HepG2 (cell line): ENCODE measurements around the gene ZNF653. TPM values are rescaled to one million over a fixed set of nuclear protein-coding genes. Genes with fewer than 3 reads are reported as not detected.

Experiments used
- CBX5 ChIP-seq: sonication (generic); formaldehyde crosslinking; IDR thresholded peaks from 2 replicates; pipeline ENCODE4 v1.4.0; 2020; ENCODE audit warnings: missing genetic modification reagents, borderline replicate concordance
- FOSL1 ChIP-seq: sonication (generic); formaldehyde crosslinking; IDR thresholded peaks from 2 replicates; pipeline ENCODE4 v1.9.0; 2021; ENCODE audit warnings: missing genetic modification reagents, borderline replicate concordance
- GLI4 ChIP-seq: sonication (generic); formaldehyde crosslinking; IDR thresholded peaks from 2 replicates; pipeline ENCODE4 v1.5.1; 2020; ENCODE audit warnings: missing genetic modification reagents, mild to moderate bottlenecking, moderate library complexity, borderline replicate concordance
- HDAC6 ChIP-seq: fragments of 200-600 bp; sonication (generic); IDR thresholded peaks from 2 replicates; pipeline ENCODE4 v1.7.0; 2017; ENCODE audit warnings: mild to moderate bottlenecking, antibody characterized with exemption, low read length, low read depth
- HOXA7 ChIP-seq: sonication (generic); formaldehyde crosslinking; IDR thresholded peaks from 2 replicates; pipeline ENCODE4 v1.8.1; 2022; ENCODE audit warnings: mild to moderate bottlenecking, missing genetic modification reagents, moderate library complexity
- KDM6A ChIP-seq: IDR thresholded peaks from 2 replicates; pipeline ENCODE4 v1.6.1; 2016; ENCODE audit warnings: low read depth
- KLF13 ChIP-seq: sonication (generic); formaldehyde crosslinking; IDR thresholded peaks from 2 replicates; pipeline ENCODE4 v1.4.0; 2020; ENCODE audit warnings: mild to moderate bottlenecking, missing genetic modification reagents
- MED1 ChIP-seq: sonication (generic); formaldehyde crosslinking; IDR thresholded peaks from 2 replicates; pipeline ENCODE4 v1.4.0; 2020; ENCODE audit warnings: missing genetic modification reagents
- SOX5 ChIP-seq: IDR thresholded peaks from 2 replicates; pipeline ENCODE4 v1.6.1; 2016; ENCODE audit warnings: borderline replicate concordance
- ZNF280D ChIP-seq: sonication (generic); formaldehyde crosslinking; IDR thresholded peaks from 2 replicates; pipeline ENCODE4 v1.5.1; 2020; ENCODE audit warnings: mild to moderate bottlenecking, missing genetic modification reagents
- ZNF329 ChIP-seq: sonication (generic); formaldehyde crosslinking; IDR thresholded peaks from 2 replicates; pipeline ENCODE4 v1.9.0; 2021; ENCODE audit warnings: low read depth, mild to moderate bottlenecking, missing genetic modification reagents
- ZNF577 ChIP-seq: sonication (generic); formaldehyde crosslinking; IDR thresholded peaks from 2 replicates; pipeline ENCODE4 v1.4.0; 2020; ENCODE audit warnings: mild to moderate bottlenecking, low read depth, missing genetic modification reagents, borderline replicate concordance
- ZNF605 ChIP-seq: sonication (generic); formaldehyde crosslinking; IDR thresholded peaks from 2 replicates; pipeline ENCODE4 v1.8.0; 2022; ENCODE audit warnings: mild to moderate bottlenecking, missing genetic modification reagents
- polyA plus RNA-seq, 8 experiments: library from polyadenylated mRNA; depleted of rRNA in 3 of 8; stranded (reverse) in 7 of 8; unstranded in 1 of 8; fragments of >200 nt; fragmentation: Illumina TruSeq in 4 of 8; extraction: Trizol in 4 of 8; gene quantifications; 2 replicates each; pipeline versions ENCODE4 v1.2.1 to v1.2.3, GENCODE V29; 2011 to 2016; ENCODE audit warnings: low read depth in 4 of 8, missing spikeins in 1 of 8, mixed read lengths in 1 of 8; ENCODE audit not compliant: insufficient read depth in 1 of 8
- total RNA-seq, 5 experiments: library from RNA; depleted of rRNA; stranded (reverse); fragments of >200 nt; fragmentation: Illumina TruSeq; extraction: Trizol; gene quantifications; 2 replicates each; pipeline ENCODE4 v1.2.3, GENCODE V29; 2016; ENCODE audit warnings: low read depth in 1 of 5
- TF ChIP-seq, protein P1 (sequence below): sonication (generic); formaldehyde crosslinking; IDR thresholded peaks from 2 replicates; pipeline ENCODE4 v1.4.0; 2020; ENCODE audit warnings: missing genetic modification reagents, mild to moderate bottlenecking, borderline replicate concordance
- TF ChIP-seq, protein P2 (sequence below): sonication (generic); formaldehyde crosslinking; IDR thresholded peaks from 2 replicates; pipeline ENCODE4 v1.4.0; 2020; ENCODE audit warnings: missing genetic modification reagents, borderline replicate concordance
- TF ChIP-seq, protein P3 (sequence below): sonication (generic); formaldehyde crosslinking; conservative IDR thresholded peaks from 2 replicates; pipeline ENCODE4 v1.8.0; 2022; ENCODE audit warnings: low read depth, missing genetic modification reagents
- TF ChIP-seq, protein P4 (sequence below): sonication (generic); formaldehyde crosslinking; IDR thresholded peaks from 2 replicates; pipeline ENCODE4 v1.4.0; 2020; ENCODE audit warnings: missing genetic modification reagents

The ZNF653 gene
- total and polyA plus RNA-seq, 2 of the 13 experiments (the other 11 are each of a cell fraction or from before 2014, with no cell fraction given) = 4.7 to 7.1 TPM

- TF ChIP-seq, protein P1, sequence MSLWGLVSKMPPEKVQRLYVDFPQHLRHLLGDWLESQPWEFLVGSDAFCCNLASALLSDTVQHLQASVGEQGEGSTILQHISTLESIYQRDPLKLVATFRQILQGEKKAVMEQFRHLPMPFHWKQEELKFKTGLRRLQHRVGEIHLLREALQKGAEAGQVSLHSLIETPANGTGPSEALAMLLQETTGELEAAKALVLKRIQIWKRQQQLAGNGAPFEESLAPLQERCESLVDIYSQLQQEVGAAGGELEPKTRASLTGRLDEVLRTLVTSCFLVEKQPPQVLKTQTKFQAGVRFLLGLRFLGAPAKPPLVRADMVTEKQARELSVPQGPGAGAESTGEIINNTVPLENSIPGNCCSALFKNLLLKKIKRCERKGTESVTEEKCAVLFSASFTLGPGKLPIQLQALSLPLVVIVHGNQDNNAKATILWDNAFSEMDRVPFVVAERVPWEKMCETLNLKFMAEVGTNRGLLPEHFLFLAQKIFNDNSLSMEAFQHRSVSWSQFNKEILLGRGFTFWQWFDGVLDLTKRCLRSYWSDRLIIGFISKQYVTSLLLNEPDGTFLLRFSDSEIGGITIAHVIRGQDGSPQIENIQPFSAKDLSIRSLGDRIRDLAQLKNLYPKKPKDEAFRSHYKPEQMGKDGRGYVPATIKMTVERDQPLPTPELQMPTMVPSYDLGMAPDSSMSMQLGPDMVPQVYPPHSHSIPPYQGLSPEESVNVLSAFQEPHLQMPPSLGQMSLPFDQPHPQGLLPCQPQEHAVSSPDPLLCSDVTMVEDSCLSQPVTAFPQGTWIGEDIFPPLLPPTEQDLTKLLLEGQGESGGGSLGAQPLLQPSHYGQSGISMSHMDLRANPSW (CRISPR knock-in tag) = peak; percentile 55; the same call in 1 of the 2 replicates
- TF ChIP-seq KLF13 (CRISPR knock-in tag) = no peak
- peak; percentile 67 for TF ChIP-seq ZNF605 (CRISPR knock-in tag)
- TF ChIP-seq SOX5 (CRISPR knock-in tag) = peak; percentile 35; the same call in 1 of the 2 replicates
- TF ChIP-seq ZNF280D (CRISPR knock-in tag) = peak; percentile 50; the same call in 1 of the 2 replicates
- no peak for TF ChIP-seq ZNF577 (CRISPR knock-in tag)
- TF ChIP-seq HOXA7 (CRISPR knock-in tag) = no peak
- TF ChIP-seq KDM6A = no peak
- TF ChIP-seq, protein P2, sequence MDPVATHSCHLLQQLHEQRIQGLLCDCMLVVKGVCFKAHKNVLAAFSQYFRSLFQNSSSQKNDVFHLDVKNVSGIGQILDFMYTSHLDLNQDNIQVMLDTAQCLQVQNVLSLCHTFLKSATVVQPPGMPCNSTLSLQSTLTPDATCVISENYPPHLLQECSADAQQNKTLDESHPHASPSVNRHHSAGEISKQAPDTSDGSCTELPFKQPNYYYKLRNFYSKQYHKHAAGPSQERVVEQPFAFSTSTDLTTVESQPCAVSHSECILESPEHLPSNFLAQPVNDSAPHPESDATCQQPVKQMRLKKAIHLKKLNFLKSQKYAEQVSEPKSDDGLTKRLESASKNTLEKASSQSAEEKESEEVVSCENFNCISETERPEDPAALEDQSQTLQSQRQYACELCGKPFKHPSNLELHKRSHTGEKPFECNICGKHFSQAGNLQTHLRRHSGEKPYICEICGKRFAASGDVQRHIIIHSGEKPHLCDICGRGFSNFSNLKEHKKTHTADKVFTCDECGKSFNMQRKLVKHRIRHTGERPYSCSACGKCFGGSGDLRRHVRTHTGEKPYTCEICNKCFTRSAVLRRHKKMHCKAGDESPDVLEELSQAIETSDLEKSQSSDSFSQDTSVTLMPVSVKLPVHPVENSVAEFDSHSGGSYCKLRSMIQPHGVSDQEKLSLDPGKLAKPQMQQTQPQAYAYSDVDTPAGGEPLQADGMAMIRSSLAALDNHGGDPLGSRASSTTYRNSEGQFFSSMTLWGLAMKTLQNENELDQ (CRISPR knock-in tag) = no peak
- TF ChIP-seq, protein P3, sequence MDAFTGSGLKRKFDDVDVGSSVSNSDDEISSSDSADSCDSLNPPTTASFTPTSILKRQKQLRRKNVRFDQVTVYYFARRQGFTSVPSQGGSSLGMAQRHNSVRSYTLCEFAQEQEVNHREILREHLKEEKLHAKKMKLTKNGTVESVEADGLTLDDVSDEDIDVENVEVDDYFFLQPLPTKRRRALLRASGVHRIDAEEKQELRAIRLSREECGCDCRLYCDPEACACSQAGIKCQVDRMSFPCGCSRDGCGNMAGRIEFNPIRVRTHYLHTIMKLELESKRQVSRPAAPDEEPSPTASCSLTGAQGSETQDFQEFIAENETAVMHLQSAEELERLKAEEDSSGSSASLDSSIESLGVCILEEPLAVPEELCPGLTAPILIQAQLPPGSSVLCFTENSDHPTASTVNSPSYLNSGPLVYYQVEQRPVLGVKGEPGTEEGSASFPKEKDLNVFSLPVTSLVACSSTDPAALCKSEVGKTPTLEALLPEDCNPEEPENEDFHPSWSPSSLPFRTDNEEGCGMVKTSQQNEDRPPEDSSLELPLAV (CRISPR knock-in tag) = no peak
- TF ChIP-seq FOSL1 = no peak
- 0 out of 2 replicates have a peak, but pooled peaks have one; percentile 42 for TF ChIP-seq CBX5 (CRISPR knock-in tag)
- no peak for TF ChIP-seq ZNF329 (CRISPR knock-in tag)
- peak; percentile 88; the same call in 1 of the 2 replicates for TF ChIP-seq GLI4
- TF ChIP-seq HDAC6 = no peak
- TF ChIP-seq, protein P4, sequence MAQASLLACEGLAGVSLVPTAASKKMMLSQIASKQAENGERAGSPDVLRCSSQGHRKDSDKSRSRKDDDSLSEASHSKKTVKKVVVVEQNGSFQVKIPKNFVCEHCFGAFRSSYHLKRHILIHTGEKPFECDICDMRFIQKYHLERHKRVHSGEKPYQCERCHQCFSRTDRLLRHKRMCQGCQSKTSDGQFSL (CRISPR knock-in tag) = peak; percentile 47
- TF ChIP-seq MED1 (CRISPR knock-in tag) = 0 out of 2 replicates have a peak, but pooled peaks have one; percentile 55
These were observed 70.4 kb downstream of the ZNF653 start, which contains the start of the genes ODAD3 and PRKCSH (continued) for GRCh38 chr19:11435057-11435832.
